HepG2 (cell line): ENCODE data around the gene GPATCH8. TPM values are rescaled to one million over a fixed set of nuclear protein-coding genes. Genes with fewer than 3 reads are reported as not detected.
A peak's percentile ranks its signal among the peaks of the same experiment; 100 is the strongest.

Experiments used
- FLYWCH1 ChIP-seq: sonication (generic); formaldehyde crosslinking; IDR thresholded peaks from 2 replicates; pipeline ENCODE4 v1.8.1; 2023; ENCODE audit warnings: mild to moderate bottlenecking, missing genetic modification reagents
- FOXK1 ChIP-seq: sonication (generic); formaldehyde crosslinking; IDR thresholded peaks from 2 replicates; pipeline ENCODE4 v1.4.0; 2020; ENCODE audit warnings: low read depth, missing genetic modification reagents, borderline replicate concordance
- KDM5B ChIP-seq: sonication (generic); formaldehyde crosslinking; IDR thresholded peaks from 2 replicates; pipeline ENCODE4 v1.4.0; 2020; ENCODE audit warnings: missing genetic modification reagents, mild to moderate bottlenecking, borderline replicate concordance
- MTF1 ChIP-seq: sonication (generic); formaldehyde crosslinking; IDR thresholded peaks from 2 replicates; pipeline ENCODE4 v1.5.0; 2020; ENCODE audit warnings: missing genetic modification reagents
- SOX5 ChIP-seq: IDR thresholded peaks from 2 replicates; pipeline ENCODE4 v1.6.1; 2016; ENCODE audit warnings: borderline replicate concordance
- THRA ChIP-seq: sonication (generic); formaldehyde crosslinking; IDR thresholded peaks from 2 replicates; pipeline ENCODE4 v1.4.0; 2020; ENCODE audit warnings: missing genetic modification reagents, borderline replicate concordance
- UBTF ChIP-seq: sonication (generic); formaldehyde crosslinking; IDR thresholded peaks from 2 replicates; pipeline ENCODE4 v1.4.0; 2020; ENCODE audit warnings: mild to moderate bottlenecking, missing genetic modification reagents
- ZNF674 ChIP-seq: sonication (generic); formaldehyde crosslinking; IDR thresholded peaks from 2 replicates; pipeline ENCODE4 v1.5.0; 2020; ENCODE audit warnings: low read depth, mild to moderate bottlenecking, missing genetic modification reagents
- ZNF839 ChIP-seq: sonication (generic); formaldehyde crosslinking; IDR thresholded peaks from 2 replicates; pipeline ENCODE4 v1.4.0; 2020; ENCODE audit warnings: missing genetic modification reagents, mild to moderate bottlenecking, borderline replicate concordance
- polyA plus RNA-seq, 8 experiments: library from polyadenylated mRNA; depleted of rRNA in 3 of 8; stranded (reverse) in 7 of 8; unstranded in 1 of 8; fragments of >200 nt; fragmentation: Illumina TruSeq in 4 of 8; extraction: Trizol in 4 of 8; gene quantifications; 2 replicates each; pipeline versions ENCODE4 v1.2.1 to v1.2.3, GENCODE V29; 2011 to 2016; ENCODE audit warnings: low read depth in 4 of 8, missing spikeins in 1 of 8, mixed read lengths in 1 of 8; ENCODE audit not compliant: insufficient read depth in 1 of 8
- total RNA-seq, 5 experiments: library from RNA; depleted of rRNA; stranded (reverse); fragments of >200 nt; fragmentation: Illumina TruSeq; extraction: Trizol; gene quantifications; 2 replicates each; pipeline ENCODE4 v1.2.3, GENCODE V29; 2016; ENCODE audit warnings: low read depth in 1 of 5
- TF ChIP-seq, protein P1 (sequence below), 2 experiments: IDR thresholded peaks; 2 replicates each; pipeline ENCODE4 v1.6.1; 2011 to 2012; ENCODE audit warnings: low read length in 2 of 2, borderline replicate concordance in 1 of 2, low read depth in 1 of 2, mild to moderate bottlenecking in 1 of 2, moderate library complexity in 1 of 2
- TF ChIP-seq, protein P2 (sequence below): sonication (generic); formaldehyde crosslinking; IDR thresholded peaks from 2 replicates; pipeline ENCODE4 v1.4.0; 2020; ENCODE audit warnings: mild to moderate bottlenecking, low read depth, missing genetic modification reagents

The GPATCH8 gene
- total and polyA plus RNA-seq, 2 of the 13 experiments (the other 11 are each of a cell fraction or from before 2014, with no cell fraction given): 20.7 to 21.5 TPM

- TF ChIP-seq, protein P1, sequence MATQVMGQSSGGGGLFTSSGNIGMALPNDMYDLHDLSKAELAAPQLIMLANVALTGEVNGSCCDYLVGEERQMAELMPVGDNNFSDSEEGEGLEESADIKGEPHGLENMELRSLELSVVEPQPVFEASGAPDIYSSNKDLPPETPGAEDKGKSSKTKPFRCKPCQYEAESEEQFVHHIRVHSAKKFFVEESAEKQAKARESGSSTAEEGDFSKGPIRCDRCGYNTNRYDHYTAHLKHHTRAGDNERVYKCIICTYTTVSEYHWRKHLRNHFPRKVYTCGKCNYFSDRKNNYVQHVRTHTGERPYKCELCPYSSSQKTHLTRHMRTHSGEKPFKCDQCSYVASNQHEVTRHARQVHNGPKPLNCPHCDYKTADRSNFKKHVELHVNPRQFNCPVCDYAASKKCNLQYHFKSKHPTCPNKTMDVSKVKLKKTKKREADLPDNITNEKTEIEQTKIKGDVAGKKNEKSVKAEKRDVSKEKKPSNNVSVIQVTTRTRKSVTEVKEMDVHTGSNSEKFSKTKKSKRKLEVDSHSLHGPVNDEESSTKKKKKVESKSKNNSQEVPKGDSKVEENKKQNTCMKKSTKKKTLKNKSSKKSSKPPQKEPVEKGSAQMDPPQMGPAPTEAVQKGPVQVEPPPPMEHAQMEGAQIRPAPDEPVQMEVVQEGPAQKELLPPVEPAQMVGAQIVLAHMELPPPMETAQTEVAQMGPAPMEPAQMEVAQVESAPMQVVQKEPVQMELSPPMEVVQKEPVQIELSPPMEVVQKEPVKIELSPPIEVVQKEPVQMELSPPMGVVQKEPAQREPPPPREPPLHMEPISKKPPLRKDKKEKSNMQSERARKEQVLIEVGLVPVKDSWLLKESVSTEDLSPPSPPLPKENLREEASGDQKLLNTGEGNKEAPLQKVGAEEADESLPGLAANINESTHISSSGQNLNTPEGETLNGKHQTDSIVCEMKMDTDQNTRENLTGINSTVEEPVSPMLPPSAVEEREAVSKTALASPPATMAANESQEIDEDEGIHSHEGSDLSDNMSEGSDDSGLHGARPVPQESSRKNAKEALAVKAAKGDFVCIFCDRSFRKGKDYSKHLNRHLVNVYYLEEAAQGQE (IDR thresholded peaks at IDR 0.05; ENCODE audit: borderline replicate concordance in 1 of 2, low read depth in 1 of 2, low read length in 2 of 2): 0 out of 4 replicates have a peak, but pooled peaks of 1 of the 2 experiments have one; percentile 14
- TF ChIP-seq SOX5 (CRISPR knock-in tag) (peak; percentile 23; the same call in 1 of the 2 replicates), MTF1 (no peak), UBTF (peak; percentile 24; the same call in 1 of the 2 replicates), FOXK1 (peak; percentile 22; the same call in 1 of the 2 replicates), ZNF674 (CRISPR knock-in tag) (peak; percentile 41; the same call in 1 of the 2 replicates), KDM5B (CRISPR knock-in tag) (peak; percentile 50; the same call in 1 of the 2 replicates), THRA (CRISPR knock-in tag) (no peak), FLYWCH1 (CRISPR knock-in tag) (no peak), ZNF839 (CRISPR knock-in tag) (peak; percentile 74; the same call in 1 of the 2 replicates)
- TF ChIP-seq, protein P2, sequence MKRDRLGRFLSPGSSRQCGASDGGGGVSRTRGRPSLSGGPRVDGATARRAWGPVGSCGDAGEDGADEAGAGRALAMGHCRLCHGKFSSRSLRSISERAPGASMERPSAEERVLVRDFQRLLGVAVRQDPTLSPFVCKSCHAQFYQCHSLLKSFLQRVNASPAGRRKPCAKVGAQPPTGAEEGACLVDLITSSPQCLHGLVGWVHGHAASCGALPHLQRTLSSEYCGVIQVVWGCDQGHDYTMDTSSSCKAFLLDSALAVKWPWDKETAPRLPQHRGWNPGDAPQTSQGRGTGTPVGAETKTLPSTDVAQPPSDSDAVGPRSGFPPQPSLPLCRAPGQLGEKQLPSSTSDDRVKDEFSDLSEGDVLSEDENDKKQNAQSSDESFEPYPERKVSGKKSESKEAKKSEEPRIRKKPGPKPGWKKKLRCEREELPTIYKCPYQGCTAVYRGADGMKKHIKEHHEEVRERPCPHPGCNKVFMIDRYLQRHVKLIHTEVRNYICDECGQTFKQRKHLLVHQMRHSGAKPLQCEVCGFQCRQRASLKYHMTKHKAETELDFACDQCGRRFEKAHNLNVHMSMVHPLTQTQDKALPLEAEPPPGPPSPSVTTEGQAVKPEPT (CRISPR knock-in tag): 0 out of 2 replicates have a peak, but pooled peaks have one; percentile 53
Observed at GRCh38 chr17:44374306-44375195, 128.7 kb downstream of the GPATCH8 start (continued).
